Esophagus squamous epithelium (tissue), 5 donors: ENCODE data around the gene MAP4K4. TPM values are rescaled to one million over a fixed set of nuclear protein-coding genes. Genes with fewer than 3 reads are reported as not detected.

Source experiments
- DNase-seq: peaks from one replicate; lab custom pipeline; 2025; lab: John Stamatoyannopoulos, UW
- H3K27ac ChIP-seq, 4 donors: fragments of 200-600 bp; sonication (generic); one replicate each; pipeline ENCODE4 v1.5.1; 2016 to 2019; ENCODE audit warnings: mild to moderate bottlenecking in 1 of 4
- H3K27me3 ChIP-seq, 4 donors: fragments of 200-600 bp; sonication (generic); 1 replicate in 3 of 4; 2 replicates in 1 of 4; pipeline versions ENCODE4 v1.5.1 to v1.6.0; 2017 to 2021; ENCODE audit warnings: antibody characterized with exemption in 1 of 4
- H3K36me3 ChIP-seq, 3 donors: fragments of 200-600 bp; sonication (generic); one replicate each; pipeline ENCODE4 v1.5.1; 2016 to 2019
- H3K4me1 ChIP-seq, 3 donors: fragments of 200-600 bp; sonication (generic); one replicate each; pipeline ENCODE4 v1.5.1; 2017 to 2019
- H3K4me3 ChIP-seq, 4 donors: fragments of 200-600 bp; sonication (generic); 1 replicate in 3 of 4; 2 replicates in 1 of 4; pipeline ENCODE4 v1.5.1; 2016 to 2019; ENCODE audit warnings: mild to moderate bottlenecking in 2 of 4, moderate library complexity in 1 of 4
- H3K9me3 ChIP-seq, 3 donors: fragments of 200-600 bp; sonication (generic); one replicate each; pipeline ENCODE4 v1.5.1; 2016 to 2019
- CTCF ChIP-seq, 6 experiments: fragments of 450-650 bp in 4 of 6; fragments of 200-600 bp in 2 of 6; sonication (generic) in 2 of 6; IDR thresholded peaks; one replicate each; pipeline ENCODE4 v1.5.1; 2016 to 2019; ENCODE audit warnings: antibody characterized with exemption in 6 of 6, mild to moderate bottlenecking in 4 of 6, moderate library complexity in 4 of 6
- POLR2A ChIP-seq, 4 donors: fragments of 450-650 bp; IDR thresholded peaks; one replicate each; pipeline ENCODE4 v1.6.1; 2017; ENCODE audit warnings: antibody characterized with exemption in 4 of 4, mild to moderate bottlenecking in 4 of 4, moderate library complexity in 3 of 4
- WGBS, 2 donors: methylation state at CpG; one replicate each; pipeline ENCODE4 v1.1.5; 2018; 5-methylcytosine and 5-hydroxymethylcytosine counted together
- intact Hi-C: fragments of 100-400 bp; cut with DNase I; formaldehyde crosslinking; loops from one replicate; pipeline ENCODE4 v1.15.0; 2022
- total RNA-seq, 4 donors: library from RNA; depleted of rRNA; stranded (reverse); fragments of >200 nt; gene quantifications; one replicate each; pipeline ENCODE4 v1.1.0, GENCODE V29; 2016
- donor health status: DM: yes; HTN: yes; CAD: no.

The MAP4K4 gene
- total RNA-seq, 4 donors from 2014 or later = 46.0 to 121 (median 53.9) TPM

DNA sequence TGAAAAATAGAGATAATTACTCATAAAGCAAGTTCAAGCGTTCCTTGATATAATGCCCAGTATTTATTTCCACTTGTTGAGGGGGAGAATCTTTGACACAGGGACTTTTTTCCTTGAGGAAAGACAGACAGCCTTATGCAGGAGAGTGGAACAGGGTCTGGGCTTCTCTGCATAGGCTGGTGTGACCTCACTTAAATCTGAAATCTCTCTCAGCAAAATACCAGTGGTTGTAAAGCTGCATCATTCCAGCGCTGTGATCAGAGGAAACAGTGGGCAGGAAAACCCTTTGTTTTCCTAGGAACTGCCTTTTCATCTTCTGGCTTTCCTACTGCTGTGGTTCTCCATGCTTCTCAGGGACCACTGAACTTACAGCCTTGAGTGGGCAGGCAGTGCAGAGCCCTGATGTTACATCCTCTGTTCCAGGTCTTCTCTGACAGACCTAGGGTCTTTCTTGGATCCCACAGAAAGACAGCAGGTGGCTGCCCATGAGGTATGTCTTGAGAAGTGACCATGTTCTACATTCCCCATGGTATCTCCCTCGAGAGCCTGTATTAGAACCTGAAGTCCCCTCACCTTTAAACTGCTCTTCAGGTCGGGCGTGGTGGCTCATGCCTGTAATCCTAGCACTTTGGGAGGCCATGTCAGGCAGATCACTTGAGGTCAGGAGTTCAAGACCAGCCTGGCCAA is 17.6 kb upstream of the MAP4K4 start:
- Histone ChIP-seq H3K4me1 (no peaks in the 10 kb centered on the region), H3K4me3 (no peak overlapping the region), H3K36me3 (no peaks in the 10 kb centered on the region), H3K9me3 (no peaks in the 10 kb centered on the region), H3K27me3 (no peaks in the 10 kb centered on the region), H3K27ac (no peak overlapping the region)
- 79 to 88% methylated on average over 2 of the region's 5 CpGs for WGBS, 2 donors
- TF ChIP-seq CTCF (IDR thresholded peaks at IDR 0.05) (no peak), POLR2A (IDR thresholded peaks at IDR 0.05) (no peak)
- no peak for DNase-seq
- intact Hi-C loops = no loop called here

- Histone ChIP-seq H3K9me3 (no peaks in the 10 kb centered on the region), H3K27ac (no peak overlapping the region), H3K4me3 (no peak overlapping the region), H3K27me3 (no peaks in the 10 kb centered on the region), H3K4me1 (no peaks in the 10 kb centered on the region), H3K36me3 (no peaks in the 10 kb centered on the region)
- intact Hi-C loops = no loop called here
- TF ChIP-seq CTCF (IDR thresholded peaks at IDR 0.05) = no peak
- no peak for TF ChIP-seq POLR2A (IDR thresholded peaks at IDR 0.05)
- no peak for DNase-seq
- WGBS, 2 donors = 64% methylated on average over 4 of the region's 4 CpGs
Measured at GRCh38 chr2:101682311-101682710, 15.2 kb upstream of the MAP4K4 start.

DNA sequence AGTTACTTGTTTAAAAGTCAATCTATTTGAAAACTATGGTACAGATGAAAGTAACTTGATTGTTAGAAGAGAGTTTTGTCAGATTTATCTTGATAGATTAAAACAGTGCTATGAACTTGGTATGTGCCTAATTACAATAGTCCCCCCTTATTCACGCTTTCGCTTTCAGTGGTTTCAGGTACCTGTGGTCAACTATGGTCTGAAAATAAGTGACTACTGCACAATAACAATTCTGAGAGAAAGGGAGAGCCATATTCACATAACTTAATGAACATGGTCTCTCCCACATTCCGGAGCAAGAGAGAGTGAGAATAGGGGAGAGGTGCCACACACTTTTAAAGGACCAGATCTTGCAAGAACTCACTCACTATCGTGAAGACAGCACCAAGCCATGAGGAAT is 13.2 kb upstream of the MAP4K4 start:
- intact Hi-C loops = no loop called here
- WGBS, 2 donors = 69 to 79% methylated on average over 4 of the region's 4 CpGs

DNA sequence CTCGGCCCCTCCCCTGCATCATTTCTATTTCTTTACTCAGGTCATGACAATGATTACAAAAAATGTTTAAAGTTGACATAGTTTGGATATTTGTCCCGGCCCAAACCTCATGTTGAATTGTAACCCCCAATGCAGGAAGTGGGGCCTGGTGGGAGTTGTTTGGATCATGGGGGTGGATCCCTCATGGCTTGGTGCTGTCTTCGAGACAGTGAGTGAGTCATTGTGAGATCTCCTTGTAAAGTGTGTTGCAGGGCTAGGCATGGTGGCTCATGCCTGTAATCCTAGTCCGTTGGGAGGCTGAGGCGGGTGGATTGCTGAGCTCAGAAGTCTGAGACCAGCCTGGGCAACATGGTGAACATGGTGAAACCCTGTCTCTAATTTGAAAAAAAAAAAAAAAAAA is 9.2 kb upstream of the MAP4K4 start:
- DNase-seq = no peak
- no peaks in the 10 kb centered on the region for H3K36me3 ChIP-seq
- H3K4me1 ChIP-seq = no peaks in the 10 kb centered on the region
- no peak overlapping the region for H3K4me3 ChIP-seq
- no peaks in the 10 kb centered on the region for H3K27me3 ChIP-seq
- H3K9me3 ChIP-seq = no peaks in the 10 kb centered on the region
- intact Hi-C loops = no loop called here
- TF ChIP-seq CTCF (IDR thresholded peaks at IDR 0.05) = no peak
- no peak for TF ChIP-seq POLR2A (IDR thresholded peaks at IDR 0.05)
- H3K27ac ChIP-seq = no peak overlapping the region
- 66 to 74% methylated on average over 4 of the region's 5 CpGs for WGBS, 2 donors

More for the DNA sequence above, 13.2 kb upstream of the MAP4K4 start:
- Histone ChIP-seq H3K27me3 (no peaks in the 10 kb centered on the region), H3K27ac (no peak overlapping the region), H3K36me3 (no peaks in the 10 kb centered on the region), H3K4me3 (no peak overlapping the region), H3K4me1 (no peaks in the 10 kb centered on the region), H3K9me3 (no peaks in the 10 kb centered on the region)
- DNase-seq = no peak
- TF ChIP-seq CTCF (IDR thresholded peaks at IDR 0.05) = no peak
- no peak for TF ChIP-seq POLR2A (IDR thresholded peaks at IDR 0.05)

DNA sequence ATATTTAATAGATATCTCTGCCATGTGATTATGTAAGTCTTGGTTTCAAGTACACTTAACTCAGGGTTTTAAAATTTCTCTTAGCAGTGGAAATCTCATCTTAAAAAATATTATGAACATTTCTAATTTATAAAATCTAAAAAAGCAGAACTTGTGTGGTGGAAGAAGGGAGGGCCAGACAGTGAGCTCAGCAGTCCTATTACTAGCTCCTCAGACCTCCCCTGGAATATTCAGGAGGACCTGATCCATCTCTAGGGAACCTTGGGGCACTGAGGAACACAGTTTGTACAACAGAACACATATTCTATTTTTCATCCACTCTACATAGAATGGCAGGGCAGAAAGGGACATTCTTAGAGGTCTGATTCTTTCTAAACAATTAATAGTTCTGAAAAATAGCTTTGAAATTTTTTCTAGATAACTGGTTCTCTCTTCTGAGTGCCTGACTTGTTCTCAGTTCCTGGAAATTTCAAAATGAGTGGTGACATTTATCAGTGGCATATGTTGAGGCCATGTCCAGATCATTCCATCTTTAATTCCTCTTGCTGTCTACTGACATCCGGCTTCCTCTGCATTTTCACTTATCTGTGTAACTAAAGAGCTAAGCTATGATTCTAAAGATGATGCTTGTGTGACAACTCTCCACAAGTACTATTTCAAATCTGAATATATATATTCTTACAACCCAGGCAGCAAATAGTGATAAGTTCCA is 8.2 kb upstream of the MAP4K4 start:
- 73 to 100% methylated on average over 1 of the region's 1 CpG for WGBS, 2 donors
- DNase-seq = no peak
- intact Hi-C loops = no loop called here

More for the DNA sequence above, 8.2 kb upstream of the MAP4K4 start:
- no peak for TF ChIP-seq POLR2A (IDR thresholded peaks at IDR 0.05)
- TF ChIP-seq CTCF (IDR thresholded peaks at IDR 0.05) = no peak
- Histone ChIP-seq H3K27ac (no peak overlapping the region), H3K9me3 (peaks cover 0 to 6% (median 0%) of the 10 kb centered on the region in 3 donors), H3K27me3 (no peaks in the 10 kb centered on the region), H3K4me3 (no peak overlapping the region), H3K4me1 (no peaks in the 10 kb centered on the region), H3K36me3 (no peaks in the 10 kb centered on the region)
